GM19193 (cell line): ENCODE measurements around the gene DBF4B.

Experiments used
- POLR2A ChIP-seq: IDR thresholded peaks from 4 replicates; pipeline ENCODE4 v1.6.1; 2011; ENCODE audit not compliant: insufficient read depth, insufficient read length; ENCODE audit errors: extremely low read depth

DBF4B gene

GRCh38 chr17:44770166-44770925 lies 61.9 kb downstream of the DBF4B start:
- TF ChIP-seq POLR2A: no peak

GRCh38 chr17:44772308-44773045 lies 64.0 kb downstream of the DBF4B start:
- TF ChIP-seq POLR2A: no peak

GRCh38 chr17:44773140-44773539 lies 64.7 kb downstream of the DBF4B start:
- TF ChIP-seq POLR2A: no peak

- no peak for TF ChIP-seq POLR2A
These were observed 66.0 kb downstream of the DBF4B start for GRCh38 chr17:44774271-44775135.

GRCh38 chr17:44775136-44775837 lies 66.8 kb downstream of the DBF4B start:
- TF ChIP-seq POLR2A: no peak

GRCh38 chr17:44775838-44776621 lies 67.6 kb downstream of the DBF4B start:
- no peak for TF ChIP-seq POLR2A

GRCh38 chr17:44776628-44777393 lies 68.3 kb downstream of the DBF4B start:
- no peak for TF ChIP-seq POLR2A

- TF ChIP-seq POLR2A: no peak
These were observed 69.2 kb downstream of the DBF4B start for GRCh38 chr17:44777394-44778348.

GRCh38 chr17:44778656-44779210 lies 70.3 kb downstream of the DBF4B start:
- TF ChIP-seq POLR2A: no peak

GRCh38 chr17:44779211-44780025 lies 71.0 kb downstream of the DBF4B start:
- no peak for TF ChIP-seq POLR2A

GRCh38 chr17:44780161-44780560 lies 71.7 kb downstream of the DBF4B start:
- no peak for TF ChIP-seq POLR2A
